GM12878 (cell line): ENCODE results near the gene ZNF81.

Experiments
- BRCA1 ChIP-seq: IDR thresholded peaks from 2 replicates; pipeline ENCODE4 v1.6.1; 2011; ENCODE audit warnings: low read depth, low read length, improper control_type of control experiment
- CTCF ChIP-seq, 3 experiments: IDR thresholded peaks in 2 of 3; conservative IDR thresholded peaks in 1 of 3; 2 replicates each; pipeline ENCODE4 v1.5.1; 2011; ENCODE audit warnings: low read depth in 3 of 3, low read length in 3 of 3, mild to moderate bottlenecking in 3 of 3, control low read depth in 2 of 3, moderate library complexity in 2 of 3, inconsistent platforms in 1 of 3, mixed read lengths in 1 of 3; ENCODE audit not compliant: control insufficient read depth in 2 of 3, insufficient read depth in 1 of 3; ENCODE audit errors: extremely low read depth in 1 of 3
- EED ChIP-seq: sonication (generic); IDR thresholded peaks from 2 replicates; pipeline ENCODE4 v1.6.1; 2016; ENCODE audit warnings: antibody characterized with exemption, low read depth
- EP300 ChIP-seq, 2 experiments: fragments of 150-350 bp in 1 of 2; IDR thresholded peaks; 2 replicates each; pipeline ENCODE4 v1.6.1; 2011 to 2012; ENCODE audit warnings: low read depth in 2 of 2, low read length in 2 of 2, borderline replicate concordance in 1 of 2, improper control_type of control experiment in 1 of 2, inconsistent platforms in 1 of 2; ENCODE audit not compliant: control insufficient read depth in 1 of 2
- ETV6 ChIP-seq, 2 experiments: fragments of 450-650 bp in 1 of 2; IDR thresholded peaks in 1 of 2; conservative IDR thresholded peaks in 1 of 2; 2 replicates each; pipeline ENCODE4 v1.6.1; 2014; ENCODE audit warnings: antibody characterized with exemption in 1 of 2, borderline replicate concordance in 1 of 2, low read depth in 1 of 2, mild to moderate bottlenecking in 1 of 2, moderate library complexity in 1 of 2
- JUNB ChIP-seq: IDR thresholded peaks from 2 replicates; pipeline ENCODE4 v1.6.1; 2016; ENCODE audit warnings: antibody characterized with exemption, mild to moderate bottlenecking
- RAD21 ChIP-seq: IDR thresholded peaks from 2 replicates; pipeline ENCODE4 v1.6.1; 2011; ENCODE audit warnings: mild to moderate bottlenecking, low read depth, low read length, moderate library complexity; ENCODE audit not compliant: insufficient read depth
- SMC3 ChIP-seq: IDR thresholded peaks from 2 replicates; pipeline ENCODE4 v1.6.1; 2011; ENCODE audit warnings: low read length, improper control_type of control experiment, borderline replicate concordance
- SUZ12 ChIP-seq: fragments of 200-600 bp; sonication (generic); IDR thresholded peaks from one replicate; pipeline ENCODE4 v1.6.1; 2018; ENCODE audit warnings: antibody characterized with exemption, mild to moderate bottlenecking; ENCODE audit not compliant: unreplicated experiment

- TF ChIP-seq EP300 (IDR thresholded peaks at IDR 0.05; ENCODE audit: borderline replicate concordance in 1 of 2, control insufficient read depth in 1 of 2, low read depth in 2 of 2, low read length in 2 of 2) (no peak), CTCF (IDR thresholded peaks at IDR 0.05 in 2 of 3, conservative IDR thresholded peaks at IDR 0.05 in 1 of 3; ENCODE audit: control insufficient read depth in 2 of 3, extremely low read depth in 1 of 3, insufficient read depth in 1 of 3, low read depth in 3 of 3, low read length in 3 of 3) (no peak), SMC3 (no peak), BRCA1 (no peak), JUNB (no peak), RAD21 (no peak), EED (no peak), ETV6 (conservative IDR thresholded peaks at IDR 0.05 in 1 of 2, IDR thresholded peaks at IDR 0.05 in 1 of 2; ENCODE audit: borderline replicate concordance in 1 of 2, low read depth in 1 of 2) (no peak), SUZ12 (no peak)
These were observed 23.0 kb downstream of the ZNF81 start for GRCh38 chrX:47859686-47860085.
